HepG2 (cell line): ENCODE measurements around the gene ZCCHC9. TPM values are rescaled to one million over a fixed set of nuclear protein-coding genes. Genes with fewer than 3 reads are reported as not detected.

ENCODE experiments used
- HDAC2 ChIP-seq: sonication (generic); formaldehyde crosslinking; IDR thresholded peaks from 2 replicates; pipeline ENCODE4 v1.4.0; 2020; ENCODE audit warnings: missing genetic modification reagents
- HMG20B ChIP-seq: conservative IDR thresholded peaks from 2 replicates; pipeline ENCODE4 v1.6.1; 2016; ENCODE audit warnings: missing genetic modification reagents, missing compliant biosample characterization
- MAF1 ChIP-seq: sonication (generic); formaldehyde crosslinking; IDR thresholded peaks from 2 replicates; pipeline ENCODE4 v1.5.0; 2020; ENCODE audit warnings: missing genetic modification reagents, borderline replicate concordance
- NFE2L1 ChIP-seq: sonication (generic); formaldehyde crosslinking; IDR thresholded peaks from 2 replicates; pipeline ENCODE4 v1.4.0; 2020; ENCODE audit warnings: missing genetic modification reagents, mild to moderate bottlenecking, borderline replicate concordance
- TP53 ChIP-seq: sonication (generic); formaldehyde crosslinking; conservative IDR thresholded peaks from 2 replicates; pipeline ENCODE4 v1.4.0; 2020; ENCODE audit warnings: missing genetic modification reagents
- TRIM24 ChIP-seq: sonication (generic); formaldehyde crosslinking; IDR thresholded peaks from 2 replicates; pipeline ENCODE4 v1.8.0; 2022; ENCODE audit warnings: mild to moderate bottlenecking, missing genetic modification reagents
- ZBTB7A ChIP-seq: sonication (generic); formaldehyde crosslinking; IDR thresholded peaks from 2 replicates; pipeline ENCODE4 v1.8.0; 2022; ENCODE audit warnings: mild to moderate bottlenecking, missing genetic modification reagents
- ZKSCAN8 ChIP-seq: IDR thresholded peaks from 2 replicates; pipeline ENCODE4 v1.6.1; 2016; ENCODE audit warnings: borderline replicate concordance, missing genetic modification reagents, missing compliant biosample characterization
- ZNF556 ChIP-seq: sonication (generic); formaldehyde crosslinking; IDR thresholded peaks from 2 replicates; pipeline ENCODE4 v1.4.0; 2020; ENCODE audit warnings: mild to moderate bottlenecking, missing genetic modification reagents, borderline replicate concordance
- polyA plus RNA-seq, 8 experiments: library from polyadenylated mRNA; depleted of rRNA in 3 of 8; stranded (reverse) in 7 of 8; unstranded in 1 of 8; fragments of >200 nt; fragmentation: Illumina TruSeq in 4 of 8; extraction: Trizol in 4 of 8; gene quantifications; 2 replicates each; pipeline versions ENCODE4 v1.2.1 to v1.2.3, GENCODE V29; 2011 to 2016; ENCODE audit warnings: low read depth in 4 of 8, missing spikeins in 1 of 8, mixed read lengths in 1 of 8; ENCODE audit not compliant: insufficient read depth in 1 of 8
- total RNA-seq, 5 experiments: library from RNA; depleted of rRNA; stranded (reverse); fragments of >200 nt; fragmentation: Illumina TruSeq; extraction: Trizol; gene quantifications; 2 replicates each; pipeline ENCODE4 v1.2.3, GENCODE V29; 2016; ENCODE audit warnings: low read depth in 1 of 5
- TF ChIP-seq, protein P1 (sequence below): sonication (generic); formaldehyde crosslinking; IDR thresholded peaks from 2 replicates; pipeline ENCODE4 v1.9.0; 2021; ENCODE audit warnings: missing genetic modification reagents, borderline replicate concordance
- TF ChIP-seq, protein P2 (sequence below): sonication (generic); formaldehyde crosslinking; IDR thresholded peaks from 2 replicates; pipeline ENCODE4 v1.4.0; 2020; ENCODE audit warnings: missing genetic modification reagents, borderline replicate concordance
- TF ChIP-seq, protein P3 (sequence below): sonication (generic); formaldehyde crosslinking; IDR thresholded peaks from 2 replicates; pipeline ENCODE4 v1.4.0; 2020; ENCODE audit warnings: mild to moderate bottlenecking, missing genetic modification reagents
- TF ChIP-seq, protein P4 (sequence below): sonication (generic); formaldehyde crosslinking; IDR thresholded peaks from 2 replicates; pipeline ENCODE4 v1.4.0; 2020; ENCODE audit warnings: missing genetic modification reagents, borderline replicate concordance
- TF ChIP-seq, protein P5 (sequence below): sonication (generic); formaldehyde crosslinking; IDR thresholded peaks from 2 replicates; pipeline ENCODE4 v1.4.0; 2020; ENCODE audit warnings: mild to moderate bottlenecking, low read depth, missing genetic modification reagents
- TF ChIP-seq, protein P6 (sequence below): sonication (generic); formaldehyde crosslinking; IDR thresholded peaks from 2 replicates; pipeline ENCODE4 v1.5.1; 2020; ENCODE audit warnings: missing genetic modification reagents, mild to moderate bottlenecking, borderline replicate concordance
- TF ChIP-seq, protein P7 (sequence below): sonication (generic); formaldehyde crosslinking; conservative IDR thresholded peaks from 2 replicates; pipeline ENCODE4 v1.5.0; 2020; ENCODE audit warnings: missing genetic modification reagents

ZCCHC9 gene
- total and polyA plus RNA-seq, 2 of the 13 experiments (the other 11 are each of a cell fraction or from before 2014, with no cell fraction given) = 28.7 to 52.5 TPM

DNA sequence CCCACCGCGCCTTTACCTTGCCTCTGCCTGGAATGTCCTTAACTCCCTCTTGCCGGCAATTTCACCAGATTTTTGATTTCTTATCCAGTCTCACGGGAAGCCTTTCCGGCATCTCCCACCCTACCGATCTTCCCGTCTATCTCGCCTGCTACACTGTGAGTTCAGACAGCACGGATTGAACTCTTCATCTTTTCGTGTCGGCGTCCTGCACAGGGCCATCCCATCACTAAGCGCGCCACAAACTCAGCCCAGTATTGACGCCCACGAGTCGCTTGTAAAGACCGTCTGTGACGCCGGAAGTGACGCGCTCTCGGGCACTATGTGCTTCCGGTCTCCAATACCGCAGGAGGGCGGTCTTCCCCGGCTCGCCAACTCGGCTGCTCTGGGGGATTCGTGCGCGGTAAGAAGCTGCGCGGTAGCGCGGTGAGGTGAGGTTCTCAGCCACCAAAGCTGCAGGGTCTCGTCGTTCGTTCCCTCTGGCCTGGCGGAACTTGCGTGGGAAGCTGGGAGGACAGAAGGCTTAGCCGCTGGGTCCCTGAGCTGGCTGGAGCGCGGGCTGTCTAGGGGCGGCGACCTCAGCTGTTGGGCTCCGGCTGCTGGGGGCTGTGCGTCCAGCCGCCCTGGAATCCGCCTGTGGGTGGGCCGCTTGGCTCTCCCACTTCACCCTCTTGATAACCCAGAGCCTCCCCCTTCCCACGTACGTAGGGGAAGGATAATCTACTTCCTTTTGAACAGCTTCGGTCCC is at the start of gene ZCCHC9 (continued):
- TF ChIP-seq, protein P1, sequence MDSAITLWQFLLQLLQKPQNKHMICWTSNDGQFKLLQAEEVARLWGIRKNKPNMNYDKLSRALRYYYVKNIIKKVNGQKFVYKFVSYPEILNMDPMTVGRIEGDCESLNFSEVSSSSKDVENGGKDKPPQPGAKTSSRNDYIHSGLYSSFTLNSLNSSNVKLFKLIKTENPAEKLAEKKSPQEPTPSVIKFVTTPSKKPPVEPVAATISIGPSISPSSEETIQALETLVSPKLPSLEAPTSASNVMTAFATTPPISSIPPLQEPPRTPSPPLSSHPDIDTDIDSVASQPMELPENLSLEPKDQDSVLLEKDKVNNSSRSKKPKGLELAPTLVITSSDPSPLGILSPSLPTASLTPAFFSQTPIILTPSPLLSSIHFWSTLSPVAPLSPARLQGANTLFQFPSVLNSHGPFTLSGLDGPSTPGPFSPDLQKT (CRISPR knock-in tag) = no peak
- TF ChIP-seq ZBTB7A (CRISPR knock-in tag) (no peak), NFE2L1 (no peak), HDAC2 (CRISPR knock-in tag) (peak; percentile 84), MAF1 (no peak), TRIM24 (CRISPR knock-in tag) (no peak), HMG20B (CRISPR knock-in tag) (no peak), TP53 (CRISPR knock-in tag) (no peak), ZNF556 (CRISPR knock-in tag) (peak; percentile 95), ZKSCAN8 (CRISPR knock-in tag) (peak; percentile 61; the same call in 1 of the 2 replicates)
- TF ChIP-seq, protein P2, sequence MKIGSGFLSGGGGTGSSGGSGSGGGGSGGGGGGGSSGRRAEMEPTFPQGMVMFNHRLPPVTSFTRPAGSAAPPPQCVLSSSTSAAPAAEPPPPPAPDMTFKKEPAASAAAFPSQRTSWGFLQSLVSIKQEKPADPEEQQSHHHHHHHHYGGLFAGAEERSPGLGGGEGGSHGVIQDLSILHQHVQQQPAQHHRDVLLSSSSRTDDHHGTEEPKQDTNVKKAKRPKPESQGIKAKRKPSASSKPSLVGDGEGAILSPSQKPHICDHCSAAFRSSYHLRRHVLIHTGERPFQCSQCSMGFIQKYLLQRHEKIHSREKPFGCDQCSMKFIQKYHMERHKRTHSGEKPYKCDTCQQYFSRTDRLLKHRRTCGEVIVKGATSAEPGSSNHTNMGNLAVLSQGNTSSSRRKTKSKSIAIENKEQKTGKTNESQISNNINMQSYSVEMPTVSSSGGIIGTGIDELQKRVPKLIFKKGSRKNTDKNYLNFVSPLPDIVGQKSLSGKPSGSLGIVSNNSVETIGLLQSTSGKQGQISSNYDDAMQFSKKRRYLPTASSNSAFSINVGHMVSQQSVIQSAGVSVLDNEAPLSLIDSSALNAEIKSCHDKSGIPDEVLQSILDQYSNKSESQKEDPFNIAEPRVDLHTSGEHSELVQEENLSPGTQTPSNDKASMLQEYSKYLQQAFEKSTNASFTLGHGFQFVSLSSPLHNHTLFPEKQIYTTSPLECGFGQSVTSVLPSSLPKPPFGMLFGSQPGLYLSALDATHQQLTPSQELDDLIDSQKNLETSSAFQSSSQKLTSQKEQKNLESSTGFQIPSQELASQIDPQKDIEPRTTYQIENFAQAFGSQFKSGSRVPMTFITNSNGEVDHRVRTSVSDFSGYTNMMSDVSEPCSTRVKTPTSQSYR (CRISPR knock-in tag) = peak; percentile 16; the same call in 1 of the 2 replicates
- TF ChIP-seq, protein P3, sequence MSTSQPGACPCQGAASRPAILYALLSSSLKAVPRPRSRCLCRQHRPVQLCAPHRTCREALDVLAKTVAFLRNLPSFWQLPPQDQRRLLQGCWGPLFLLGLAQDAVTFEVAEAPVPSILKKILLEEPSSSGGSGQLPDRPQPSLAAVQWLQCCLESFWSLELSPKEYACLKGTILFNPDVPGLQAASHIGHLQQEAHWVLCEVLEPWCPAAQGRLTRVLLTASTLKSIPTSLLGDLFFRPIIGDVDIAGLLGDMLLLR (CRISPR knock-in tag) = no peak; the same call in 1 of the 2 replicates
- TF ChIP-seq, protein P4, sequence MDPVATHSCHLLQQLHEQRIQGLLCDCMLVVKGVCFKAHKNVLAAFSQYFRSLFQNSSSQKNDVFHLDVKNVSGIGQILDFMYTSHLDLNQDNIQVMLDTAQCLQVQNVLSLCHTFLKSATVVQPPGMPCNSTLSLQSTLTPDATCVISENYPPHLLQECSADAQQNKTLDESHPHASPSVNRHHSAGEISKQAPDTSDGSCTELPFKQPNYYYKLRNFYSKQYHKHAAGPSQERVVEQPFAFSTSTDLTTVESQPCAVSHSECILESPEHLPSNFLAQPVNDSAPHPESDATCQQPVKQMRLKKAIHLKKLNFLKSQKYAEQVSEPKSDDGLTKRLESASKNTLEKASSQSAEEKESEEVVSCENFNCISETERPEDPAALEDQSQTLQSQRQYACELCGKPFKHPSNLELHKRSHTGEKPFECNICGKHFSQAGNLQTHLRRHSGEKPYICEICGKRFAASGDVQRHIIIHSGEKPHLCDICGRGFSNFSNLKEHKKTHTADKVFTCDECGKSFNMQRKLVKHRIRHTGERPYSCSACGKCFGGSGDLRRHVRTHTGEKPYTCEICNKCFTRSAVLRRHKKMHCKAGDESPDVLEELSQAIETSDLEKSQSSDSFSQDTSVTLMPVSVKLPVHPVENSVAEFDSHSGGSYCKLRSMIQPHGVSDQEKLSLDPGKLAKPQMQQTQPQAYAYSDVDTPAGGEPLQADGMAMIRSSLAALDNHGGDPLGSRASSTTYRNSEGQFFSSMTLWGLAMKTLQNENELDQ = 0 out of 2 replicates have a peak, but pooled peaks have one; percentile 17
- TF ChIP-seq, protein P5, sequence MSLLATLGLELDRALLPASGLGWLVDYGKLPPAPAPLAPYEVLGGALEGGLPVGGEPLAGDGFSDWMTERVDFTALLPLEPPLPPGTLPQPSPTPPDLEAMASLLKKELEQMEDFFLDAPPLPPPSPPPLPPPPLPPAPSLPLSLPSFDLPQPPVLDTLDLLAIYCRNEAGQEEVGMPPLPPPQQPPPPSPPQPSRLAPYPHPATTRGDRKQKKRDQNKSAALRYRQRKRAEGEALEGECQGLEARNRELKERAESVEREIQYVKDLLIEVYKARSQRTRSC (CRISPR knock-in tag) = no peak
- TF ChIP-seq, protein P6, sequence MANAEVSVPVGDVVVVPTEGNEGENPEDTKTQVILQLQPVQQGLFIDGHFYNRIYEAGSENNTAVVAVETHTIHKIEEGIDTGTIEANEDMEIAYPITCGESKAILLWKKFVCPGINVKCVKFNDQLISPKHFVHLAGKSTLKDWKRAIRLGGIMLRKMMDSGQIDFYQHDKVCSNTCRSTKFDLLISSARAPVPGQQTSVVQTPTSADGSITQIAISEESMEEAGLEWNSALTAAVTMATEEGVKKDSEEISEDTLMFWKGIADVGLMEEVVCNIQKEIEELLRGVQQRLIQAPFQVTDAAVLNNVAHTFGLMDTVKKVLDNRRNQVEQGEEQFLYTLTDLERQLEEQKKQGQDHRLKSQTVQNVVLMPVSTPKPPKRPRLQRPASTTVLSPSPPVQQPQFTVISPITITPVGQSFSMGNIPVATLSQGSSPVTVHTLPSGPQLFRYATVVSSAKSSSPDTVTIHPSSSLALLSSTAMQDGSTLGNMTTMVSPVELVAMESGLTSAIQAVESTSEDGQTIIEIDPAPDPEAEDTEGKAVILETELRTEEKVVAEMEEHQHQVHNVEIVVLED = peak; percentile 97
- TF ChIP-seq, protein P7, sequence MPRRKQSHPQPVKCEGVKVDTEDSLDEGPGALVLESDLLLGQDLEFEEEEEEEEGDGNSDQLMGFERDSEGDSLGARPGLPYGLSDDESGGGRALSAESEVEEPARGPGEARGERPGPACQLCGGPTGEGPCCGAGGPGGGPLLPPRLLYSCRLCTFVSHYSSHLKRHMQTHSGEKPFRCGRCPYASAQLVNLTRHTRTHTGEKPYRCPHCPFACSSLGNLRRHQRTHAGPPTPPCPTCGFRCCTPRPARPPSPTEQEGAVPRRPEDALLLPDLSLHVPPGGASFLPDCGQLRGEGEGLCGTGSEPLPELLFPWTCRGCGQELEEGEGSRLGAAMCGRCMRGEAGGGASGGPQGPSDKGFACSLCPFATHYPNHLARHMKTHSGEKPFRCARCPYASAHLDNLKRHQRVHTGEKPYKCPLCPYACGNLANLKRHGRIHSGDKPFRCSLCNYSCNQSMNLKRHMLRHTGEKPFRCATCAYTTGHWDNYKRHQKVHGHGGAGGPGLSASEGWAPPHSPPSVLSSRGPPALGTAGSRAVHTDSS (CRISPR knock-in tag) = no peak
